Prostate gland (tissue), 2 donors: Measurements from ENCODE around the gene AFF3. TPM values are rescaled to one million over a fixed set of nuclear protein-coding genes. Genes with fewer than 3 reads are reported as not detected.

Experiments used
- DNase-seq: peaks from one replicate; pipeline ENCODE4 v3.0.0-alpha.2; 2019; ENCODE audit warnings: low spot score
- H3K27ac ChIP-seq, 2 donors: fragments of 200-600 bp; sonication (generic); 2 replicates each; pipeline ENCODE4 v1.5.1; 2017 to 2019
- H3K27me3 ChIP-seq: fragments of 200-600 bp; sonication (generic); replicated peaks from 2 replicates; pipeline ENCODE4 v1.5.1; 2019; ENCODE audit not compliant: insufficient read depth
- H3K36me3 ChIP-seq, 2 donors: fragments of 200-600 bp; sonication (generic); 1 replicate in 1 of 2; 2 replicates in 1 of 2; pipeline versions ENCODE4 v1.5.1 to v1.8.1; 2017 to 2019
- H3K4me1 ChIP-seq: fragments of 200-600 bp; sonication (generic); replicated peaks from 2 replicates; pipeline ENCODE4 v1.5.1; 2019
- H3K4me3 ChIP-seq, 2 donors: fragments of 200-600 bp; sonication (generic); 2 replicates each; pipeline ENCODE4 v1.5.1; 2017 to 2019
- H3K9me3 ChIP-seq: fragments of 200-600 bp; sonication (generic); 2 replicates; pipeline ENCODE4 v1.5.1; 2017
- POLR2A ChIP-seq: fragments of 450-650 bp; IDR thresholded peaks from one replicate; pipeline ENCODE4 v1.6.1; 2016; ENCODE audit warnings: antibody characterized with exemption, mild to moderate bottlenecking
- POLR2AphosphoS5 ChIP-seq: sonication (generic); formaldehyde crosslinking; IDR thresholded peaks from one replicate; pipeline ENCODE4 v1.6.1; 2017; ENCODE audit warnings: antibody characterized with exemption
- WGBS: methylation state at CpG from one replicate; pipeline ENCODE4 v1.1.5; 2018; 5-methylcytosine and 5-hydroxymethylcytosine counted together
- intact Hi-C: fragments of 100-400 bp; cut with DNase I; formaldehyde crosslinking; loops from one replicate; pipeline ENCODE4 v1.14.2; 2022
- total RNA-seq, 2 donors: library from RNA; depleted of rRNA; stranded (reverse); fragments of >200 nt; gene quantifications; one replicate each; pipeline ENCODE4 v1.1.0, GENCODE V29; 2016
- TF ChIP-seq, protein P1 (sequence below), 4 experiments: fragments of 200-600 bp in 2 of 4; fragments of 450-650 bp in 2 of 4; sonication (generic) in 2 of 4; IDR thresholded peaks; 1 replicate in 3 of 4; 2 replicates in 1 of 4; pipeline ENCODE4 v1.5.1; 2016 to 2019; ENCODE audit warnings: antibody characterized with exemption in 4 of 4, mild to moderate bottlenecking in 2 of 4, moderate library complexity in 2 of 4

The AFF3 gene
- total RNA-seq, 2 donors from 2014 or later: 74.4 to 113 TPM

DNA sequence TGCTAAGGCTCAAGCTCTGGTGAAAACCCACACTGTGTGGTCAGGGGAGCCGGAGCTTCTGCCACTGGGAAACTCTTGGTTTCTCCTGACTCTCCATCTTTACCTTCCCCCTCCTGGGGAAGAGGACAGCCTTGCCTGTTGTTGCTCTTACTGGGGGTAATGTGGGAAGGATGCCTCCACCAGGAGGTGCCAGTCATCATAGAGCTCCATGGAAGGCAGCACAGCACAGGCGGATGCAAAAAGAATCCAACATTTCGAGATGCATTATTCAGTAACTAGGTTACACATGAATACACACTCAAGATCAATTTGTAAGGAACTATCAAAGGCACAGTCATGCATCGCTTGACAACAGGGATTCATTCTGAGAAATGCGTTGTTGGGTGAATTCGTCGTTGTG is 322.6 kb downstream of the AFF3 start:
- Histone ChIP-seq H3K36me3 (no peaks in the 10 kb centered on the region), H3K27me3 (no peaks in the 10 kb centered on the region), H3K27ac (no peak overlapping the region), H3K4me3 (no peak overlapping the region), H3K4me1 (no peaks in the 10 kb centered on the region), H3K9me3 (no peaks in the 10 kb centered on the region)
- TF ChIP-seq POLR2AphosphoS5 (no peak), POLR2A (no peak)
- TF ChIP-seq, protein P1, sequence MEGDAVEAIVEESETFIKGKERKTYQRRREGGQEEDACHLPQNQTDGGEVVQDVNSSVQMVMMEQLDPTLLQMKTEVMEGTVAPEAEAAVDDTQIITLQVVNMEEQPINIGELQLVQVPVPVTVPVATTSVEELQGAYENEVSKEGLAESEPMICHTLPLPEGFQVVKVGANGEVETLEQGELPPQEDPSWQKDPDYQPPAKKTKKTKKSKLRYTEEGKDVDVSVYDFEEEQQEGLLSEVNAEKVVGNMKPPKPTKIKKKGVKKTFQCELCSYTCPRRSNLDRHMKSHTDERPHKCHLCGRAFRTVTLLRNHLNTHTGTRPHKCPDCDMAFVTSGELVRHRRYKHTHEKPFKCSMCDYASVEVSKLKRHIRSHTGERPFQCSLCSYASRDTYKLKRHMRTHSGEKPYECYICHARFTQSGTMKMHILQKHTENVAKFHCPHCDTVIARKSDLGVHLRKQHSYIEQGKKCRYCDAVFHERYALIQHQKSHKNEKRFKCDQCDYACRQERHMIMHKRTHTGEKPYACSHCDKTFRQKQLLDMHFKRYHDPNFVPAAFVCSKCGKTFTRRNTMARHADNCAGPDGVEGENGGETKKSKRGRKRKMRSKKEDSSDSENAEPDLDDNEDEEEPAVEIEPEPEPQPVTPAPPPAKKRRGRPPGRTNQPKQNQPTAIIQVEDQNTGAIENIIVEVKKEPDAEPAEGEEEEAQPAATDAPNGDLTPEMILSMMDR (IDR thresholded peaks at IDR 0.05): no peak
- WGBS: 97% methylated on average over 7 of the region's 7 CpGs
- intact Hi-C loops: loop anchor here (10.0 kb wide), 1 partner anchor 425 kb away; no protein-coding TSS in a partner anchor
- no peak for DNase-seq

DNA sequence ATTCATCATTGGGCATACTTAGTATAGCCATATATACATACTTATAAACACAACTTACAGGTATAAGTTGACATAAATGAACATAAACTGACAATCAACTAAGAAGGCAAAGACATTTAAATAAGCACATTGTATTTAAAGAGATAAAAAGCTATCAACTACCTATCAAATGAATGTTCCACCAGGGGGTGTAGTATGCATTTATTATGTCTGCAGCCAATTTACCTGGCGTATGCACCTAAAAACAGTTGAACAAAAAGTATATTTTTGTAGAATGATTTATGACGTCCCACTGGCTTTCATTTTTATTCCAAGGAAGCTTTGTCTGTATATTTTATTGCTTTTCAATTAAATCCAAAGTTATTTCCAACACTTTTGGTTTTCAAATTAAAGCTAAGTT is 323.5 kb downstream of the AFF3 start:
- H3K4me1 ChIP-seq: no peaks in the 10 kb centered on the region
- intact Hi-C loops: loop anchor here (10.0 kb wide), 1 partner anchor 426 kb away; no protein-coding TSS in a partner anchor
- H3K36me3 ChIP-seq: no peaks in the 10 kb centered on the region
- no peak for TF ChIP-seq POLR2A
- TF ChIP-seq, protein P1 (IDR thresholded peaks at IDR 0.05): peak in 2 of 4 experiments; percentile 55 to 60
- no peak for TF ChIP-seq POLR2AphosphoS5
- H3K4me3 ChIP-seq: no peak overlapping the region
- 40% methylated on average over 2 of the region's 2 CpGs for WGBS
- DNase-seq: no peak
- H3K27me3 ChIP-seq: no peaks in the 10 kb centered on the region
- no peak overlapping the region for H3K27ac ChIP-seq
- H3K9me3 ChIP-seq: no peaks in the 10 kb centered on the region

DNA sequence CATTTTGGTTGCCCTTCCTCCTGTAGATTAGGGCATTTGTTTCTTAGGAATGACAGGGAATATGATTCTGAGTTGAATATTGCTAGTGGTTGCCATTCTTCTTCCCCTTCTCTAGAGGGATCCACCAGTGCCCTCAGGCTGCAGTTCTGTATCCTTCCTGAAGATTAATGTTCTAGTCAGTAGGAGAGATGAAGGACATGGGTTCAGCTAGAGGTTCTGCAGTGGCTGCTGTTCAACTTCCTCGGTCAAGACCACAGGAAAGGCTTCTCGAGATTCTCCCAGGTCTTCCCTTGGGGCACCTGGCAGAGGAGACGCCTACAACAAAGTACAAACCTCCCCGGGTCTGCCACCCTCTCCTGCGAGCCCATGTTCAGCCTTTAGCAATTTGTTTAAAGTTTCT is 325.5 kb downstream of the AFF3 start:
- Histone ChIP-seq H3K36me3 (no peaks in the 10 kb centered on the region), H3K9me3 (no peaks in the 10 kb centered on the region), H3K4me1 (no peaks in the 10 kb centered on the region), H3K27me3 (no peaks in the 10 kb centered on the region), H3K4me3 (no peak overlapping the region), H3K27ac (no peak overlapping the region)
- intact Hi-C loops: loop anchor here (10.0 kb wide), 1 partner anchor 428 kb away; no protein-coding TSS in a partner anchor
- no peak for TF ChIP-seq POLR2AphosphoS5
- DNase-seq: no peak
- WGBS: 93% methylated on average over 5 of the region's 5 CpGs

DNA sequence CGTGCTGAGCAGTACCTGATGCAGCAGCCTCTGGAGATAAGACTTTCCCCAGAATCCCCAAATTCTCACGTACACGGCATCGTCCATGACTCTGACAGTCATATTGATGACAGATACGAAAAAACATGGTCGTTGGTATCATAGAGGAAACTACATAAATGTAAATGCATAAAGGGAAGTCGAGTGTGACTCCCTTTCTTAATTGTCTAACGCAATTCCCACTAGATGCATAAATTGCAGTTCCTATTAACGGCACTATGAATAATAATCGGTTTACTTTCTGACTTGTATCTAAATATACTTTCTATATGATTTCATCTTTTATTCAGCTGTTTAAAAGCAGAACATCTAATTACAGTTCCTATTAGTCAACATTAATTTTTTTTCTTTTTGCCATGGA is 330.0 kb downstream of the AFF3 start:
- WGBS: 87% methylated on average over 10 of the region's 10 CpGs
- Histone ChIP-seq H3K4me3 (no peak overlapping the region), H3K9me3 (no peaks in the 10 kb centered on the region), H3K4me1 (no peaks in the 10 kb centered on the region), H3K27ac (no peak overlapping the region), H3K27me3 (no peaks in the 10 kb centered on the region), H3K36me3 (no peaks in the 10 kb centered on the region)
- TF ChIP-seq POLR2AphosphoS5 (no peak), POLR2A (no peak)
- TF ChIP-seq, protein P1 (IDR thresholded peaks at IDR 0.05): no peak
- intact Hi-C loops: loop anchor here (10.0 kb wide), 1 partner anchor 432 kb away; no protein-coding TSS in a partner anchor
- no peak for DNase-seq

DNA sequence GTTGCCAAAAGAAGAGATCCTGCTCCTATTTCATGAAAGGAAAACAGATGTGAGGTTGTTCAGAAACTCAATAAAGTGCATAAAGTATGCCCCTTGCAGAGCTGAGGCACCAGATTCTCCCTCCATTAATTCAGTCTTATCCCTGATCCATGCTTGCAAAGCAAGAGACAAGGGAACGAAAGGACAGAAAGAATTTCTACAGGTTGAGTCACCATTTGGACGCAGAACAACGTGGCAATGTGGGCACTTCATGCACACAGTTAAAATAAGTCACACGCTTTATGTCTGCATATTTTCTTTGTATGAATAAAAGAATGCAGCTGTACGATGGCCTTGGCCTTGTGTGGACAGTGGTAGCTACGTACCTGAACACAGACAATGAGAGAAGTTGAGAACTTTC is 330.8 kb downstream of the AFF3 start:
- TF ChIP-seq POLR2A (no peak), POLR2AphosphoS5 (no peak)
- TF ChIP-seq, protein P1 (IDR thresholded peaks at IDR 0.05): no peak
- WGBS: 87% methylated on average over 6 of the region's 6 CpGs
- Histone ChIP-seq H3K36me3 (no peaks in the 10 kb centered on the region), H3K27me3 (no peaks in the 10 kb centered on the region), H3K9me3 (no peaks in the 10 kb centered on the region), H3K27ac (no peak overlapping the region), H3K4me3 (no peak overlapping the region), H3K4me1 (no peaks in the 10 kb centered on the region)
- no peak for DNase-seq
- intact Hi-C loops: loop anchor here (10.0 kb wide), 1 partner anchor 433 kb away; no protein-coding TSS in a partner anchor
